Neural cell (in vitro differentiated cells): Measurements from ENCODE around the gene PTGIS. TPM values are rescaled to one million over a fixed set of nuclear protein-coding genes. Genes with fewer than 3 reads are reported as not detected.

Experiments used
- H2AFZ ChIP-seq: fragments of 200-600, 300-800 bp; sonication (generic), shearing (Covaris generic); 2 replicates; pipeline ENCODE4 v1.6.0; 2014; ENCODE audit warnings: low read depth, mild to moderate bottlenecking, antibody characterized with exemption, low read length, moderate library complexity
- H3F3A ChIP-seq: fragments of 200-600 bp; shearing (Covaris generic); 2 replicates; pipeline ENCODE4 v1.6.1; 2016; ENCODE audit warnings: mild to moderate bottlenecking, moderate library complexity, mixed read lengths, antibody characterized with exemption, low read length; ENCODE audit not compliant: insufficient read depth, poor library complexity, severe bottlenecking
- H3K27ac ChIP-seq: fragments of 200-600, 300-800 bp; sonication (generic), shearing (Covaris generic); 2 replicates; pipeline ENCODE4 v1.5.1; 2014; ENCODE audit warnings: mild to moderate bottlenecking, low read length, moderate library complexity
- H3K27me3 ChIP-seq: fragments of 300-800, 200-600 bp; sonication (generic), shearing (Covaris generic); 2 replicates; pipeline ENCODE4 v1.6.0; 2014; ENCODE audit warnings: mild to moderate bottlenecking, low read depth, low read length, moderate library complexity; ENCODE audit not compliant: insufficient read depth
- H3K36me3 ChIP-seq: fragments of 300-800, 200-600 bp; sonication (generic), shearing (Covaris generic); 2 replicates; pipeline ENCODE4 v1.5.1; 2014; ENCODE audit warnings: mild to moderate bottlenecking, antibody characterized with exemption, low read length, moderate library complexity; ENCODE audit not compliant: insufficient read depth
- H3K4me2 ChIP-seq: fragments of 300-800, 200-600 bp; sonication (generic), shearing (Covaris generic); 2 replicates; pipeline ENCODE4 v1.6.0; 2014; ENCODE audit warnings: mild to moderate bottlenecking, low read length
- H3K4me3 ChIP-seq: fragments of 300-800, 200-600 bp; sonication (generic), shearing (Covaris generic); 2 replicates; pipeline ENCODE4 v1.5.1; 2014; ENCODE audit warnings: mild to moderate bottlenecking, low read length, moderate library complexity
- H3K79me2 ChIP-seq: fragments of 200-600 bp; shearing (Covaris generic); replicated peaks from 2 replicates; pipeline ENCODE4 v1.6.0; 2014; ENCODE audit warnings: mild to moderate bottlenecking, low read length, moderate library complexity; ENCODE audit not compliant: insufficient read depth
- H3K9ac ChIP-seq: fragments of 300-800, 200-600 bp; sonication (generic), shearing (Covaris generic); 2 replicates; pipeline ENCODE4 v1.6.1; 2016; ENCODE audit warnings: mild to moderate bottlenecking, low read length, mixed read lengths
- H3K9me2 ChIP-seq: fragments of 200-600 bp; shearing (Covaris generic); 2 replicates; pipeline ENCODE4 v1.6.1; 2016; ENCODE audit warnings: mild to moderate bottlenecking, low read length, mixed read lengths; ENCODE audit not compliant: insufficient read depth
- H3K9me3 ChIP-seq: fragments of 200-600, 300-800 bp; sonication (generic), shearing (Covaris generic); 2 replicates; pipeline ENCODE4 v1.6.1; 2016; ENCODE audit warnings: mild to moderate bottlenecking, mixed run types, low read length, moderate library complexity, mixed read lengths
- H4K20me1 ChIP-seq: fragments of 200-600 bp; shearing (Covaris generic); 2 replicates; pipeline ENCODE4 v1.6.1; 2016; ENCODE audit warnings: mild to moderate bottlenecking, mixed run types; ENCODE audit not compliant: insufficient read depth
- CTCF ChIP-seq: fragments of 450-650 bp; IDR thresholded peaks from 2 replicates; pipeline ENCODE4 v1.5.1; 2014; ENCODE audit warnings: antibody characterized with exemption, mild to moderate bottlenecking, moderate library complexity; ENCODE audit not compliant: poor library complexity, severe bottlenecking
- EP300 ChIP-seq: fragments of 450-650 bp; conservative IDR thresholded peaks from 2 replicates; pipeline ENCODE4 v1.6.1; 2014; ENCODE audit warnings: antibody characterized with exemption, mild to moderate bottlenecking, moderate library complexity; ENCODE audit not compliant: poor library complexity, severe bottlenecking
- EZH2 ChIP-seq: fragments of 200-600, 300-800 bp; shearing (Covaris generic), sonication (generic); IDR thresholded peaks from 2 replicates; pipeline ENCODE4 v1.6.1; 2014; ENCODE audit warnings: antibody characterized with exemption, low read length, borderline replicate concordance, mild to moderate bottlenecking; ENCODE audit not compliant: insufficient read depth, poor library complexity, severe bottlenecking
- MXI1 ChIP-seq: fragments of 450-650 bp; conservative IDR thresholded peaks from 2 replicates; pipeline ENCODE4 v1.6.1; 2014; ENCODE audit warnings: antibody characterized with exemption, mild to moderate bottlenecking; ENCODE audit not compliant: poor library complexity, severe bottlenecking
- POLR2AphosphoS5 ChIP-seq: IDR thresholded peaks from 2 replicates; pipeline ENCODE4 v1.6.1; 2012
- RAD21 ChIP-seq: fragments of 450-650 bp; conservative IDR thresholded peaks from 2 replicates; pipeline ENCODE4 v1.6.1; 2014; ENCODE audit warnings: antibody characterized with exemption, mild to moderate bottlenecking, moderate library complexity
- REST ChIP-seq: IDR thresholded peaks from 2 replicates; pipeline ENCODE4 v1.6.1; 2012; ENCODE audit warnings: borderline replicate concordance
- SMC3 ChIP-seq: fragments of 450-650 bp; conservative IDR thresholded peaks from 2 replicates; pipeline ENCODE4 v1.6.1; 2014; ENCODE audit warnings: antibody characterized with exemption, mild to moderate bottlenecking, moderate library complexity; ENCODE audit not compliant: poor library complexity
- TAF1 ChIP-seq: IDR thresholded peaks from 2 replicates; pipeline ENCODE4 v1.6.1; 2012; ENCODE audit warnings: low read depth
- polyA plus RNA-seq: library from polyadenylated mRNA; depleted of rRNA; stranded (reverse); fragments of >200 nt; gene quantifications from 2 replicates; pipeline ENCODE4 v1.2.3, GENCODE V29; 2014

The PTGIS gene
- polyA plus RNA-seq, 1 donor from 2014 or later = 3.2 TPM

GRCh38 chr20:49459684-49460083 lies 108.3 kb downstream of the PTGIS start:
- Histone ChIP-seq H3K36me3 (no peaks in the 10 kb centered on the region), H3K79me2 (no peaks in the 10 kb centered on the region), H3K9ac (no peak overlapping the region), H3K4me2 (no peak overlapping the region), H3K9me2 (no peaks in the 10 kb centered on the region), H3K27me3 (no peaks in the 10 kb centered on the region), H3K9me3 (no peaks in the 10 kb centered on the region), H3F3A (no peaks in the 10 kb centered on the region), H4K20me1 (no peaks in the 10 kb centered on the region), H3K4me3 (no peak overlapping the region), H2AFZ (no peak overlapping the region), H3K27ac (no peak overlapping the region)
- TF ChIP-seq EZH2 (no peak), RAD21 (no peak), MXI1 (no peak), CTCF (no peak), SMC3 (no peak), TAF1 (no peak), POLR2AphosphoS5 (no peak), EP300 (no peak), REST (no peak)

GRCh38 chr20:49457444-49457843 lies 110.5 kb downstream of the PTGIS start:
- Histone ChIP-seq H3K79me2 (no peaks in the 10 kb centered on the region), H2AFZ (no peak overlapping the region), H3K9me3 (no peaks in the 10 kb centered on the region), H3K4me3 (no peak overlapping the region), H3K27me3 (no peaks in the 10 kb centered on the region), H3K27ac (no peak overlapping the region), H4K20me1 (no peaks in the 10 kb centered on the region), H3K36me3 (no peaks in the 10 kb centered on the region), H3K4me2 (no peak overlapping the region), H3K9ac (no peak overlapping the region), H3F3A (no peaks in the 10 kb centered on the region), H3K9me2 (no peaks in the 10 kb centered on the region)
- TF ChIP-seq TAF1 (no peak), REST (no peak), EP300 (no peak), CTCF (no peak), SMC3 (no peak), MXI1 (no peak), EZH2 (no peak), RAD21 (no peak), POLR2AphosphoS5 (no peak)
